ENCODE results near the gene MRI1.
A peak's percentile ranks its signal among the peaks of the same experiment; 100 is the strongest.

The MRI1 gene

GRCh38 chr19:13723206-13723605, 41.1 kb upstream of the MRI1 start:
- H4K20me1 ChIP-seq (ENCODE audit: insufficient read depth, low read length), result no peaks in the 10 kb centered on the region
- no peak overlapping the region for H3K27ac ChIP-seq (ENCODE audit: low read length)
- H3K4me3 ChIP-seq (ENCODE audit: low read length), result no peak overlapping the region
- H3K9ac ChIP-seq (ENCODE audit: low read length), result no peak overlapping the region
- H3K27me3 ChIP-seq (ENCODE audit: low read depth, low read length), result peaks cover 19% of the 10 kb centered on the region; the same call in 1 of the 2 replicates
- no peaks in the 10 kb centered on the region for H3K36me3 ChIP-seq (replicated peaks; ENCODE audit: low read depth, low read length)
- H3K79me2 ChIP-seq (ENCODE audit: low read length), result no peaks in the 10 kb centered on the region
- H3K4me1 ChIP-seq (ENCODE audit: low read length), result peaks cover 4% of the 10 kb centered on the region
- no peaks in the 10 kb centered on the region for H3K9me3 ChIP-seq (ENCODE audit: insufficient read depth, low read length)
- TF ChIP-seq CTCF (IDR thresholded peaks at IDR 0.05; ENCODE audit: low read depth, low read length) (no peak), EZH2phosphoT487 (IDR thresholded peaks at IDR 0.05; ENCODE audit: low read depth) (no peak)
- H2AFZ ChIP-seq (ENCODE audit: low read depth, low read length), result no peak overlapping the region
- no peak overlapping the region for H3K4me2 ChIP-seq (ENCODE audit: low read length)

GRCh38 chr19:13726323-13726722, 38.0 kb upstream of the MRI1 start:
- Histone ChIP-seq H3K36me3 (replicated peaks; ENCODE audit: low read depth, low read length) (no peaks in the 10 kb centered on the region), H3K4me1 (ENCODE audit: low read length) (peaks cover 18% of the 10 kb centered on the region), H3K79me2 (ENCODE audit: low read length) (no peaks in the 10 kb centered on the region), H3K27me3 (ENCODE audit: low read depth, low read length) (peaks cover 13% of the 10 kb centered on the region; the same call in 1 of the 2 replicates), H3K4me3 (ENCODE audit: low read length) (no peak overlapping the region), H3K4me2 (ENCODE audit: low read length) (no peak overlapping the region), H4K20me1 (ENCODE audit: insufficient read depth, low read length) (no peaks in the 10 kb centered on the region), H3K27ac (ENCODE audit: low read length) (no peak overlapping the region), H2AFZ (ENCODE audit: low read depth, low read length) (no peak overlapping the region), H3K9ac (ENCODE audit: low read length) (no peak overlapping the region), H3K9me3 (ENCODE audit: insufficient read depth, low read length) (no peaks in the 10 kb centered on the region)
- no peak for TF ChIP-seq EZH2phosphoT487 (IDR thresholded peaks at IDR 0.05; ENCODE audit: low read depth)
- TF ChIP-seq CTCF (IDR thresholded peaks at IDR 0.05; ENCODE audit: low read depth, low read length), result no peak

GRCh38 chr19:13727798-13728197, 36.5 kb upstream of the MRI1 start:
- no peaks in the 10 kb centered on the region for H3K79me2 ChIP-seq (ENCODE audit: low read length)
- TF ChIP-seq EZH2phosphoT487 (IDR thresholded peaks at IDR 0.05; ENCODE audit: low read depth) (no peak), CTCF (IDR thresholded peaks at IDR 0.05; ENCODE audit: low read depth, low read length) (no peak)
- H3K9ac ChIP-seq (ENCODE audit: low read length), result no peak overlapping the region
- no peak overlapping the region for H3K27ac ChIP-seq (ENCODE audit: low read length)
- H3K9me3 ChIP-seq (ENCODE audit: insufficient read depth, low read length), result no peaks in the 10 kb centered on the region
- no peak overlapping the region for H3K4me3 ChIP-seq (ENCODE audit: low read length)
- H3K4me2 ChIP-seq (ENCODE audit: low read length), result no peak overlapping the region
- no peak overlapping the region for H2AFZ ChIP-seq (ENCODE audit: low read depth, low read length)
- peaks cover 25% of the 10 kb centered on the region for H3K4me1 ChIP-seq (ENCODE audit: low read length)
- peaks cover 13% of the 10 kb centered on the region; the same call in 1 of the 2 replicates for H3K27me3 ChIP-seq (ENCODE audit: low read depth, low read length)
- no peaks in the 10 kb centered on the region for H4K20me1 ChIP-seq (ENCODE audit: insufficient read depth, low read length)
- H3K36me3 ChIP-seq (replicated peaks; ENCODE audit: low read depth, low read length), result no peaks in the 10 kb centered on the region

- Histone ChIP-seq H3K36me3 (replicated peaks; ENCODE audit: low read depth, low read length) (no peaks in the 10 kb centered on the region), H3K79me2 (ENCODE audit: low read length) (no peaks in the 10 kb centered on the region), H3K27me3 (ENCODE audit: low read depth, low read length) (no peaks in the 10 kb centered on the region), H3K4me3 (ENCODE audit: low read length) (no peak overlapping the region), H3K4me2 (ENCODE audit: low read length) (0 out of 2 replicates have a peak overlapping the region, but pooled peaks have one; percentile 12), H3K27ac (ENCODE audit: low read length) (no peak overlapping the region), H3K9me3 (ENCODE audit: insufficient read depth, low read length) (no peaks in the 10 kb centered on the region), H2AFZ (ENCODE audit: low read depth, low read length) (no peak overlapping the region), H3K9ac (ENCODE audit: low read length) (no peak overlapping the region), H4K20me1 (ENCODE audit: insufficient read depth, low read length) (no peaks in the 10 kb centered on the region), H3K4me1 (ENCODE audit: low read length) (peaks cover 25% of the 10 kb centered on the region)
- TF ChIP-seq EZH2phosphoT487 (IDR thresholded peaks at IDR 0.05; ENCODE audit: low read depth) (no peak), CTCF (IDR thresholded peaks at IDR 0.05; ENCODE audit: low read depth, low read length) (no peak)
Observed at GRCh38 chr19:13729859-13730258, 34.5 kb upstream of the MRI1 start.
